Measurements from ENCODE around the gene L3MBTL4.

- no peak for TF ChIP-seq CTCF (IDR thresholded peaks at IDR 0.05 in 2 of 3, conservative IDR thresholded peaks at IDR 0.05 in 1 of 3; ENCODE audit: borderline replicate concordance in 1 of 3, insufficient read depth in 1 of 3, low read depth in 2 of 3, low read length in 2 of 3)
- TF ChIP-seq TCF7L2 (IDR thresholded peaks at IDR 0.05; ENCODE audit: borderline replicate concordance, extremely low read depth, insufficient read depth, insufficient read length), result no peak
- no peak for TF ChIP-seq EZH2 (IDR thresholded peaks at IDR 0.05)
- TF ChIP-seq POLR2A (IDR thresholded peaks at IDR 0.05; ENCODE audit: borderline replicate concordance, extremely low read depth, insufficient read depth, insufficient read length), result no peak
- no peak for TF ChIP-seq MAX (IDR thresholded peaks at IDR 0.05)
- TF ChIP-seq JUND (IDR thresholded peaks at IDR 0.05), result no peak
These were observed 13.0 kb downstream of the L3MBTL4 start for GRCh38 chr18:6401687-6402086.
